OCI-LY3 (cell line): Measurements from ENCODE around the gene USP2.

ENCODE experiments used
- CTCF ChIP-seq: fragments of 200-600, 300-600 bp; sonication (generic); IDR thresholded peaks from 2 replicates; pipeline ENCODE4 v1.5.1; 2014; ENCODE audit warnings: antibody characterized with exemption, low read length, low read depth
- EZH2phosphoT487 ChIP-seq: fragments of 200-600 bp; shearing (Covaris generic); IDR thresholded peaks from 2 replicates; pipeline ENCODE4 v1.6.1; 2018; ENCODE audit warnings: antibody characterized with exemption, mixed run types, low read depth

DNA sequence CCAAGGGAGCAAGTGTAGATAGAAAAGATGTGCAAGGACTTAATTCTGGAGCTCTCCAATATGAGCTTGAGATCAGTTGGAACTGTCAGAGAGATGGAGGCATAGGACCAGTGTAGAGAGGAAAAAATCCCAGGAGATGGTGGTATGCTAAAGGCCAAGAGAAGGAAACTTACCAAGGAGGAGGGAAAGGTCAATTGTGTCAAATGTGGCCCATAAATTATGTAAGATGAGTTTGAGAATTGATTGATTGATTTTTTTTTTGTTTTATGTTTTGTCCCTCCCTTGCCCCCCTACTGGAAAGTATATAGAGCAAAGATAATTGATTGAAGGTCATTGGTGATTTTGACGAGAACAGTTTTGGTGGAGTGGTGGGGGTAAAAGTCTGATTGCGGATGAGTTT lies 2.8 kb upstream of the USP2 start:
- TF ChIP-seq CTCF, result no peak
- no peak for TF ChIP-seq EZH2phosphoT487
